H1 (cell line): ENCODE measurements around the gene UCKL1. TPM values are rescaled to one million over a fixed set of nuclear protein-coding genes. Genes with fewer than 3 reads are reported as not detected.

ENCODE experiments used
- CTCF ChIA-PET: fragments of 300-600 bp; sonication (Branson Sonifier 250); formaldehyde crosslinking; loops from one replicate; lab custom pipeline; 2021; ENCODE audit not compliant: partially characterized antibody; lab: Charles Lee
- POLR2A ChIA-PET: fragments of 300-600 bp; sonication (Branson Sonifier 250); formaldehyde crosslinking; loops from one replicate; lab custom pipeline; 2021; ENCODE audit warnings: inconsistent platforms; ENCODE audit not compliant: partially characterized antibody; lab: Charles Lee
- DNase-seq, 2 experiments: peaks; one replicate each; pipeline versions ENCODE4 v3.0.0 to v3.0.0-alpha.2; 2010 to 2022; ENCODE audit warnings: low spot score in 2 of 2, low read depth in 1 of 2, mixed read lengths in 1 of 2
- FAIRE-seq: peaks from 2 replicates; lab custom pipeline; 2011; peaks lifted over from hg19 to GRCh38; lab: Jason Lieb, UNC
- H2AFZ ChIP-seq: 2 replicates; pipeline ENCODE4 v1.8.1; 2012; ENCODE audit warnings: low read length, inconsistent platforms
- H2AK5ac ChIP-seq: 2 replicates; pipeline ENCODE4 v1.6.1; 2013; ENCODE audit warnings: low read depth, low read length
- H2BK120ac ChIP-seq: replicated peaks from 2 replicates; pipeline ENCODE3; 2013; ENCODE audit warnings: low read depth, low read length, inconsistent platforms
- H2BK12ac ChIP-seq: 2 replicates; pipeline ENCODE4 v1.6.1; 2013; ENCODE audit warnings: low read depth, low read length
- H2BK15ac ChIP-seq: 2 replicates; pipeline ENCODE4 v1.6.1; 2013; ENCODE audit warnings: low read length
- H2BK20ac ChIP-seq: 2 replicates; pipeline ENCODE4 v1.6.1; 2013; ENCODE audit warnings: low read length
- H2BK5ac ChIP-seq: 2 replicates; pipeline ENCODE4 v1.6.1; 2013; ENCODE audit warnings: low read depth, low read length
- H3K14ac ChIP-seq: 2 replicates; pipeline ENCODE4 v1.6.1; 2013; ENCODE audit warnings: inconsistent platforms; ENCODE audit not compliant: insufficient read length
- H3K18ac ChIP-seq: 2 replicates; pipeline ENCODE4 v1.6.1; 2013; ENCODE audit warnings: low read length; ENCODE audit errors: extremely low read depth
- H3K23ac ChIP-seq: 2 replicates; pipeline ENCODE4 v1.6.1; 2013; ENCODE audit warnings: inconsistent platforms; ENCODE audit not compliant: insufficient read length
- H3K23me2 ChIP-seq: 2 replicates; pipeline ENCODE4 v1.6.1; 2013; ENCODE audit warnings: low read depth, low read length
- H3K27ac ChIP-seq: 2 replicates; pipeline ENCODE4 v1.6.1; 2011; ENCODE audit warnings: low read depth, low read length, inconsistent platforms
- H3K27me3 ChIP-seq, 4 experiments: replicated peaks in 1 of 4; 1 replicate in 1 of 4; 2 replicates in 3 of 4; pipeline versions ENCODE4 v1.6.1 to v1.8.1; 2011 to 2013; ENCODE audit warnings: low read length in 3 of 4, mild to moderate bottlenecking in 3 of 4, inconsistent platforms in 2 of 4, mixed read lengths in 2 of 4, moderate library complexity in 1 of 4; ENCODE audit not compliant: control insufficient read depth in 3 of 4, insufficient read depth in 3 of 4; ENCODE audit errors: extremely low read depth in 1 of 4
- H3K36me3 ChIP-seq, 4 experiments: 2 replicates each; pipeline versions ENCODE4 v1.6.1 to v1.8.1; 2011 to 2013; ENCODE audit warnings: mild to moderate bottlenecking in 4 of 4, low read length in 3 of 4, moderate library complexity in 2 of 4, control low read depth in 1 of 4, inconsistent platforms in 1 of 4; ENCODE audit not compliant: insufficient read depth in 4 of 4, control insufficient read depth in 2 of 4
- H3K4ac ChIP-seq: replicated peaks from 2 replicates; pipeline ENCODE3; 2013; ENCODE audit warnings: low read length, low read depth, mixed read lengths, inconsistent platforms; ENCODE audit not compliant: insufficient read length
- H3K4me1 ChIP-seq, 4 experiments: replicated peaks in 1 of 4; 1 replicate in 1 of 4; 2 replicates in 3 of 4; pipeline versions ENCODE4 v1.6.1 to v1.8.1; 2011 to 2013; ENCODE audit warnings: low read length in 3 of 4, inconsistent platforms in 2 of 4, mixed read lengths in 1 of 4; ENCODE audit not compliant: insufficient read depth in 4 of 4, control insufficient read depth in 3 of 4
- H3K4me2 ChIP-seq, 2 experiments: 2 replicates each; pipeline versions ENCODE4 v1.6.1 to v1.8.1; 2011 to 2013; ENCODE audit warnings: low read depth in 2 of 2, low read length in 2 of 2, control low read depth in 1 of 2, inconsistent platforms in 1 of 2, mild to moderate bottlenecking in 1 of 2; ENCODE audit not compliant: insufficient read depth in 1 of 2
- H3K4me3 ChIP-seq, 4 experiments: fragments of 200-600, 300-600 bp in 1 of 4; sonication (generic), shearing (Covaris generic), sonication (Bioruptor Twin) in 1 of 4; 2 replicates each; pipeline versions ENCODE4 v1.5.1 to v1.8.1; 2011 to 2016; ENCODE audit warnings: low read length in 4 of 4, low read depth in 3 of 4, control low read depth in 2 of 4, inconsistent platforms in 2 of 4, mild to moderate bottlenecking in 2 of 4, mixed read lengths in 1 of 4, moderate library complexity in 1 of 4; ENCODE audit not compliant: insufficient read depth in 2 of 4; ENCODE audit errors: extremely low read depth in 1 of 4
- H3K56ac ChIP-seq: replicated peaks from 2 replicates; pipeline ENCODE3; 2013; ENCODE audit warnings: low read depth, mild to moderate bottlenecking, mixed read lengths, low read length, inconsistent platforms; ENCODE audit not compliant: insufficient read length
- H3K79me1 ChIP-seq: 2 replicates; pipeline ENCODE4 v1.6.1; 2013; ENCODE audit warnings: low read depth, low read length, control low read depth
- H3K79me2 ChIP-seq, 2 experiments: 2 replicates each; pipeline versions ENCODE4 v1.6.1 to v1.8.1; 2012 to 2013; ENCODE audit warnings: low read length in 2 of 2, mild to moderate bottlenecking in 2 of 2, inconsistent platforms in 1 of 2; ENCODE audit not compliant: insufficient read depth in 2 of 2, control insufficient read depth in 1 of 2
- H3K9ac ChIP-seq, 4 experiments: replicated peaks in 1 of 4; 1 replicate in 1 of 4; 2 replicates in 3 of 4; pipeline versions ENCODE4 v1.6.1 to v1.8.1; 2011 to 2013; ENCODE audit warnings: low read depth in 3 of 4, low read length in 3 of 4, control low read depth in 2 of 4, mild to moderate bottlenecking in 2 of 4, moderate library complexity in 2 of 4, inconsistent platforms in 1 of 4; ENCODE audit errors: extremely low read depth in 1 of 4
- H3K9me3 ChIP-seq, 2 experiments: 2 replicates each; pipeline versions ENCODE4 v1.6.1 to v1.8.1; 2012 to 2013; ENCODE audit warnings: mild to moderate bottlenecking in 2 of 2, moderate library complexity in 2 of 2, control low read depth in 1 of 2, inconsistent platforms in 1 of 2, low read depth in 1 of 2, low read length in 1 of 2, mixed read lengths in 1 of 2; ENCODE audit not compliant: insufficient read depth in 2 of 2
- H4K20me1 ChIP-seq, 2 experiments: replicated peaks in 1 of 2; 2 replicates each; pipeline versions ENCODE3 to v1.8.1; 2011 to 2013; ENCODE audit warnings: inconsistent platforms in 2 of 2, low read length in 2 of 2, mild to moderate bottlenecking in 1 of 2; ENCODE audit not compliant: insufficient read depth in 2 of 2, control insufficient read depth in 1 of 2
- H4K5ac ChIP-seq: 2 replicates; pipeline ENCODE4 v1.6.1; 2013; ENCODE audit warnings: low read length, low read depth, mixed read lengths, inconsistent platforms; ENCODE audit not compliant: insufficient read length
- H4K8ac ChIP-seq: 2 replicates; pipeline ENCODE4 v1.8.0; 2013; ENCODE audit warnings: mild to moderate bottlenecking, moderate library complexity, low read length, inconsistent platforms; ENCODE audit not compliant: insufficient read depth; ENCODE audit errors: extremely low read depth
- H4K91ac ChIP-seq: replicated peaks from 2 replicates; pipeline ENCODE3; 2013; ENCODE audit warnings: low read length, mixed read lengths, inconsistent platforms; ENCODE audit not compliant: insufficient read length
- SIRT6 ChIP-seq: IDR thresholded peaks from one replicate; pipeline ENCODE4 v1.7.1; 2012; ENCODE audit warnings: low read length, inconsistent platforms
- SP4 ChIP-seq: IDR thresholded peaks from 2 replicates; pipeline ENCODE4 v1.6.1; 2012; ENCODE audit warnings: low read length, inconsistent platforms
- TAF1 ChIP-seq: IDR thresholded peaks from 2 replicates; pipeline ENCODE4 v1.6.1; 2011; ENCODE audit warnings: mild to moderate bottlenecking, low read depth, low read length
- WGBS, 2 experiments: shearing (Covaris generic) in 1 of 2; methylation state at CpG; one replicate each; pipeline versions ENCODE4 v1.1.6 to v1.1.7; 2013 to 2015; ENCODE audit warnings: low lambda C conversion rate in 2 of 2, mixed read lengths in 2 of 2, inconsistent platforms in 1 of 2, low coverage in 1 of 2, missing lambda C conversion rate in 1 of 2; ENCODE audit not compliant: insufficient replicate concordance in 2 of 2, insufficient coverage in 1 of 2, insufficient read length in 1 of 2; ENCODE audit errors: extremely low coverage in 1 of 2, missing lambda C conversion rate in 1 of 2; 5-methylcytosine and 5-hydroxymethylcytosine counted together
- polyA plus RNA-seq, 7 experiments: library from polyadenylated mRNA; depleted of rRNA in 3 of 7; stranded (reverse) in 5 of 7; unstranded in 2 of 7; fragments of >200 nt in 5 of 7; fragments of 200-250 nt in 2 of 7; gene quantifications; 1 replicate in 5 of 7; 2 replicates in 1 of 7; 4 replicates in 1 of 7; pipeline versions ENCODE4 v1.2.1 to v1.2.3, GENCODE V29; 2011 to 2013; ENCODE audit warnings: missing spikeins in 2 of 7, mixed read lengths in 2 of 7
- total RNA-seq: library from RNA; stranded (reverse); fragmentation: NEBNext Ultra II Directional; extraction: Animal tissue kit (Norgen Biotek cat#: 25700); gene quantifications from 2 replicates; pipeline ENCODE4 v1.2.1, GENCODE V29; 2021

Gene UCKL1
- total and polyA plus RNA-seq, 2 of the 8 experiments (the other 6 are each of a cell fraction or from before 2014, with no cell fraction given) = 36.5 to 91.2 TPM

DNA sequence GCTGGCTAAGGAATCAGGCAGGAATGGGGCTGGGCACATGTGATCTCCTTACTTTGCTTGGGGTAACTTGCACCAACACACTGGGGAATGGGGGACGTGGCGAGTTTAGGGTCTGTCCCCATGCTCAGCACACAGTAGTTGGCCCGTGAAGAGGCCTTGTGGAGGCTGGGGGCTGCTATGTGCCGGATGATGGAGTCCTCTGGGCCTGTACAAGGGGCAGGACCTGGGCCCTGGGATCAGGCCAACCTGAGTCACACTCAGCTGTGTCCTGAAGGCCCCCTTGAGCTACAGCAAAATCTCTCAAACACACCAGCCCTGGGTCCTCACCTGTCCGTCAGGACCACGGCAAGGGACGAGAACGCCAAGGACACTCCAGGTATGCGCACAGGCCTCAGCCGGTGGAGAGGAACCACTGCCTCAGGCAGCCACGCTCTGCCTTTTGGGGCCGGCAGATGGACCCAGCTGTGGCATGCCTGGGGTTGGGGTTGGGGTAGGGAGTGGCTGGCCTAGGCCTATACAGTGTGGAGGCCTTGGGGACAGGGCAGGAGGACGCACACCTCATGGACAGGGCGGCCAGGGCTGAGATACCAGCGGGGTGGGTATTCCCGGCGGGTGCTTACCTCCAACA, 11.1 kb downstream of the UCKL1 start:
- Histone ChIP-seq H3K9ac (no peak overlapping the region), H2BK20ac (no peak overlapping the region), H3K14ac (no peak overlapping the region), H3K23me2 (peaks cover 10% of the 10 kb centered on the region), H3K4ac (no peak overlapping the region), H2BK120ac (no peak overlapping the region), H3K9me3 (no peaks in the 10 kb centered on the region), H2AK5ac (no peak overlapping the region), H4K8ac (no peak overlapping the region), H3K23ac (no peak overlapping the region), H3K36me3 (peaks cover 3 to 21% (median 14%) of the 10 kb centered on the region in 4 experiments; a peak in 5 of 8 replicates), H4K5ac (no peak overlapping the region), H2BK5ac (no peak overlapping the region), H2BK12ac (no peak overlapping the region), H3K56ac (no peak overlapping the region), H3K27me3 (no peaks in the 10 kb centered on the region), H2BK15ac (no peak overlapping the region), H3K18ac (no peak overlapping the region), H3K4me3 (no peak overlapping the region), H2AFZ (no peak overlapping the region), H4K91ac (no peak overlapping the region), H3K27ac (no peak overlapping the region), H3K79me1 (peaks cover 9% of the 10 kb centered on the region), H3K4me1 (peaks cover 0 to 40% (median 25%) of the 10 kb centered on the region in 4 experiments; a peak in 6 of 7 replicates), H3K4me2 (no peak overlapping the region), H3K79me2 (peaks cover 0 to 35% of the 10 kb centered on the region in 2 experiments; a peak in 1 of 4 replicates), H4K20me1 (peaks cover 30 to 48% of the 10 kb centered on the region in 2 experiments)
- 93% methylated on average over 16 of the region's 17 CpGs; no CpG with 5 or more reads in 1 of the 2 experiments for WGBS, 2 experiments
- TF ChIP-seq SP4 (no peak), SIRT6 (no peak), TAF1 (no peak)
- DNase-seq = no peak
- ChIA-PET POLR2A (interaction anchor here (7.8 kb wide), 1 partner anchor 11 kb away, joined by 68 read pairs; the partner anchor contains the start of gene UCKL1), CTCF (no interaction called here)
- FAIRE-seq = no peak
